NCI-H345 (cell line): ENCODE data around the gene RGS9.

Experiments
- DNase-seq: peaks from one replicate; lab custom pipeline; 2025; lab: John Stamatoyannopoulos, UW

Gene RGS9

GRCh38 chr17:65261152-65261551 lies 124.0 kb downstream of the RGS9 start:
- no peak for DNase-seq

DNA sequence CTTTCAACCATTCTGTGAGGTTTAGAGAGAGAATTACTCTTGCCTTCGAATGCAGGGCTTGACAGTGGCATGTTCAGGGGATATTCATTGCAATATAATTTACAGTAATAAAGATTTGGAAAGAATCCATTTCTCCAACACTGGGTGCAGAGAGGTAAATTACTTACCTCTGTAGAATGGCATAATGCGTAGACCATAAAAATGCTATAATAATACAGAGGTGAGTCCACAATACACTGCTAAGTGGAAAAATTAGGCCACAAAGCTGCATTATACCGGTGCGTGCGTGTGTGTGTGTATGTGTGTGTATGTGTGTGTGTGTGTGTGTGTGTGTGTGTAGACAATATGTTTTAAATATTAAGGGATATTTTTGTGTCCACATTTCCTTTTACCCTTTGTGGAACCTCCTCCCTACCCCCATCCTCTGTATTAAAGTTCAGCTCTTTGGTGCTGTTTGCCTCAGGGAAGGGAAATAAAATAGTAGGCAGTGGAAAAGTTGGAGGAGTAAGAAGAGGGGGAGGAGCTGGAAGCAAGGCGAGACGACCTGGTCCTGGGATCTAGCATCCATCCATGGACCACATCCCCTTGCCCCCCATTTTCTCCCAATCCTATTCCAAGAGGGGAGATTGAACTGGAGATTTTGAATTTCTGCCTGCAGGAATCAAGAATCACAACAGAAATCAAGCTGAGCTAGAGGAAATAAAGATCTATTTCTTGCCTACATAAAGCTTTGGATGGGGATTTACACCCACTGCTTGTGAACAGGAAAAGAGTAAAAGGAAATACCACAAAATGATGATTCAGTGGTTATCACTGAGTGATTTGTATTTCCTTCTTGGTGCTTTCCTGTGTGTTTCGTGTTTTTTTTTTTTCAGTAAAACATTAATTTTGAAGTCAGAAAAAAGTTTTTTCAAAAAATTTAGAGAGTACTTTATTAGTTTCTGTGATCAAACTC lies 124.8 kb downstream of the RGS9 start:
- DNase-seq = no peak

DNA sequence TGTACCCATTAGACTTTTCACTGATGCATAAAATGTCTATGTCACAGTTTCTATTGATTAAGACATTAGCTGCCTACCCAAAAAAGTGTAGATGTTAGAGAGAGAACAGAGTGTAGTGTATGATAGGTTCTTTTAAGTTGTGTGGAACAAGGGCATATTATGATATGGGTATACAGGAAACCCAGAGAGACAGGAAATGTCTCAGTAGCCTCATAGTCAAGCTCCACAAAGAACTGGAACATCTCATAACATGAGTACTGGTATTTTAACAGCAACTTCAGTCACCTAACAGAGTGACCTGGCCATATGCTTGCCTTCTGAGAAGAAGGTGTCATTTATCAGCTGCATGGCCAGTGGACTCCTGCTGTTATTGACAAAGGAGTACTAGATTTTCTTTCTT lies 128.1 kb downstream of the RGS9 start:
- no peak for DNase-seq

- DNase-seq = no peak
Observed at GRCh38 chr17:65268832-65269231, 131.7 kb downstream of the RGS9 start.

- no peak for DNase-seq
Observed at GRCh38 chr17:65270499-65271253, 133.5 kb downstream of the RGS9 start.

DNA sequence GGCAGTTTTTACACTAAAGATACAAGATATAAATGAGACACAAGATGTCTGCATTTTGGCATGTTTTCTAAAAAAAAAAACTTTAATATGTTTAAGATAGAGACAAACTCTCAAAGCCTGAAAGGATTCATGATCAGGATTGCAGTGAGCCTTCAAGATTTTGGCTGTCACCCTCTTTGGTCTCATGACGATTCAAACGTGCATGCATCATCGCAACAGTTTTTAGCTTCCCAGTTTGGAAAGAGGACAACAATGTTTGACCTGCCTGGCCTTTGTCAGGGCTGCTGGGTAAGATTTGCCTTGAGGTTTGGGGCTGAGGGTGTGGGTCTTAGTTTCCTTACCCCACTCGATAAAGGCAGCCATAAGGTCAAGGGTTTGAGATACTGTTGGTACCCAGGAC lies 134.1 kb downstream of the RGS9 start:
- DNase-seq = no peak
